ENCODE results near the gene SLF2.

SLF2 gene

DNA sequence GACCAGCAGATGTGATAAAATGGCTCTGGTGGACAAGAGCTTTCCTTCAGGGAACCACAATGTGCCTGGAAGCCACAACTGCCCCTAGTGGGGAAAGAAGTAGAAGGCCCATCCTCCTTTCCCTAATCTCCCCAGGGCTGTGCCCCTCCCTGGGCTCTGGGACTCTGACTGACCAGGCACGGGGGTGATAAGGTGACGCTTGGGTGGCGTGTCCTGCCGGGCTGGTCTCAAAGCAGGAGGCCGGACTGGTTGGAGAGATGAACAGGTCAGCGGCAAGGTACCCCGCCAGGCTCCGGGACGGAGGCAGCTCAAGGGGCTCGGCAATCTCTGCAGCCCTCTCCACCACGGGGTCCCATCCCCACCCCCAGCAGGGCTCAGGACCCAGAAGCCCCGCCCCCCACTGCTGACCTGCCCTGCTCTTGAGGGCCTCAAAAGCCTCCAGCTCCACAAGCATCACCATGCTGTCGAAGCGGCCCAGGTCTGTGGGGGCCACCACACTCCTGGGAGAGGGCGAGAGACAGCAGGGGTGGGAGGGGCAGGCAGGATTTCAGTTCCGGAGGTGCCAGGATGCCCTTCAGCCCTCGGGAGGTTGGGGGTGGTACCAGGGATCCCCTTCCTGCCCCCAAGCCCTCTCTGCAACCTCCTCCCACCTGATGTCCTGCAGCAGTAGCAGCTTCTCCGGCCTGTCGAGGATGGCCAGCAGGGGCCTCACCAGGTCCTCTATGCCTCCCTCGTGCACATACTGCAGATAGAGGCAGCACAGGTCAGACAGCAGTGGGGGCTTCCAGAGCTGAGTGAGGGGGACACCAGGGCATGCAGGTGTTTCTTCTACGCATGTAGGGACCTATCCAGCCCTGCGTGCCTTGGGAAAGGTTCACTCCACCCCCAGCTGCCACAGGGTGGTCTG, 99.0 kb downstream of the SLF2 start:
- TF ChIP-seq, protein P1, sequence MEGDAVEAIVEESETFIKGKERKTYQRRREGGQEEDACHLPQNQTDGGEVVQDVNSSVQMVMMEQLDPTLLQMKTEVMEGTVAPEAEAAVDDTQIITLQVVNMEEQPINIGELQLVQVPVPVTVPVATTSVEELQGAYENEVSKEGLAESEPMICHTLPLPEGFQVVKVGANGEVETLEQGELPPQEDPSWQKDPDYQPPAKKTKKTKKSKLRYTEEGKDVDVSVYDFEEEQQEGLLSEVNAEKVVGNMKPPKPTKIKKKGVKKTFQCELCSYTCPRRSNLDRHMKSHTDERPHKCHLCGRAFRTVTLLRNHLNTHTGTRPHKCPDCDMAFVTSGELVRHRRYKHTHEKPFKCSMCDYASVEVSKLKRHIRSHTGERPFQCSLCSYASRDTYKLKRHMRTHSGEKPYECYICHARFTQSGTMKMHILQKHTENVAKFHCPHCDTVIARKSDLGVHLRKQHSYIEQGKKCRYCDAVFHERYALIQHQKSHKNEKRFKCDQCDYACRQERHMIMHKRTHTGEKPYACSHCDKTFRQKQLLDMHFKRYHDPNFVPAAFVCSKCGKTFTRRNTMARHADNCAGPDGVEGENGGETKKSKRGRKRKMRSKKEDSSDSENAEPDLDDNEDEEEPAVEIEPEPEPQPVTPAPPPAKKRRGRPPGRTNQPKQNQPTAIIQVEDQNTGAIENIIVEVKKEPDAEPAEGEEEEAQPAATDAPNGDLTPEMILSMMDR (IDR thresholded peaks at IDR 0.05; ENCODE audit: low read depth, low read length, missing control alignments): peak; percentile 56
- DNase-seq (ENCODE audit: extremely low read depth, low read depth): no peak
- H3K4me3 ChIP-seq (replicated peaks; ENCODE audit: low read depth, low read length): no peak overlapping the region

DNA sequence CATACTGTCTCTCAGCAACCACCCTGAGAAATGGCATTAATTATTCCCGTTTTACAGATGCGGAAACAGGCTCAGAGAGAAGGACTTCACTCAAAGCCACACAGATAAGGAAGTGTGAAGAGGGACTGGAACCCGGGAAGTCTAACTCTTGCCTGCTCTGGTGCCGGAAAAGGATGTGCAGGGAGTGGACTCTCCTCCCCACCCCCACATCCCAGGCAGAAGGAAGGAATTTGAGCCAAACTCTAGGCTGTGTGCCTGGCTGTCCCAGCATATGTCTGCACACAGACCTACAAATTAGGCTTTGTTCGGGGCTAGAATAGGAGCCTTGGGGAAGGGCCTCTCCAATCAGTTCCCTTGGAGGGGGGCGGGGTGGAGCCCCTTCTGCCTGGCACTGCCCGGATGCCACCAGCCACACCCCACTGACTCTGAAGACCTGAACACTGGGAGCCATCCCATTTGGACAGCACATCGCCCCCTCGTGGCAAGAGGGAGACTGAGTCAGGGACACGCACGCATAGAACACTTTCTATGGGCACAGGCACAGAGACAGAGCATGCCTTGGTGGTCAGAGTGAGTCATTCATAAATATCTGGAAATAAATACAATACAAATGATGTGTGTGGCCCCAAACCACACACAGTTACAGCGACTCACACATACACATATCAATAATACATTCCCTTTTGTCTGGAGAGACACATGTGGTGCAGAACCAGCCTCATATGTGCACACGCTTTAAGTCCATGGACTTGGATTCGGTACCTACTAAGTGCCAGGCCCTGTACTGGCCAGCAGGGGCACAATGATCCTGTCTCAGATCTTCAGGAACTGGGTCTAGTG, 100.0 kb downstream of the SLF2 start:
- TF ChIP-seq, protein P1 (IDR thresholded peaks at IDR 0.05; ENCODE audit: low read depth, low read length, missing control alignments): peak; percentile 90

DNA sequence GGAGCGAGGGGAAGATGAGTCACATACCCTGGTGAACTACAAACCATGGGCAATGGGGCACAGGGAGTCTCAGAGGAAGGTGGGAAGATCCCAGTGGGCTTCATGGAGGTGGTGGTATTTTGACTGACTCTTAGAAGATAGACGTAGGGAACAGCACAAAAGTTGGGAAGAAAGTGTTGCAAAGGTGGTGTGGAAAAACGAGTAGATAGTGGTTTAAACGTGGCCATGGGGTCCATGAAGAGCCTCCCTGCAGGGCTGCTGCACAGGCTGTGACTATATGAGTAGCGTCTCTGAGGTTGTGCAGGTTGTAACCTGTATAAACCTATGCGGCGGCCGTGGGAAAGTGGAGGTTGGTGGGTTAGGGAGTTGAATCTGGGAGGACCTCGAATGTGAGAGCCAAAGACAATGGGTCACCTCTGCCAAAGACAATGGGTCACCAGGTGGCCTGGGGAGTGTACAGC, 100.6 kb downstream of the SLF2 start:
- DNase-seq (ENCODE audit: extremely low read depth, low read depth): no peak
- H3K4me3 ChIP-seq (replicated peaks; ENCODE audit: low read depth, low read length): no peak overlapping the region
- TF ChIP-seq, protein P1 (IDR thresholded peaks at IDR 0.05; ENCODE audit: low read depth, low read length, missing control alignments): no peak

More for the DNA sequence above, 100.0 kb downstream of the SLF2 start:
- peak; percentile 87 for DNase-seq (ENCODE audit: extremely low read depth, low read depth)
- no peak overlapping the region for H3K4me3 ChIP-seq (replicated peaks; ENCODE audit: low read depth, low read length)

- no peak overlapping the region for H3K4me3 ChIP-seq (replicated peaks; ENCODE audit: low read depth, low read length)
- TF ChIP-seq, protein P1 (IDR thresholded peaks at IDR 0.05; ENCODE audit: low read depth, low read length, missing control alignments): peak; percentile 95
- no peak for DNase-seq (ENCODE audit: extremely low read depth, low read depth)
Observed at GRCh38 chr10:101014230-101014884, 101.6 kb downstream of the SLF2 start.
